GM18861 (cell line): Measurements from ENCODE around the gene DMGDH.

Experiments
- ATAC-seq: cut with Tn5 transposase; IDR thresholded peaks from one replicate; pipeline ENCODE4 v1.9.1; 2021; ENCODE audit not compliant: unreplicated experiment

Gene DMGDH

DNA sequence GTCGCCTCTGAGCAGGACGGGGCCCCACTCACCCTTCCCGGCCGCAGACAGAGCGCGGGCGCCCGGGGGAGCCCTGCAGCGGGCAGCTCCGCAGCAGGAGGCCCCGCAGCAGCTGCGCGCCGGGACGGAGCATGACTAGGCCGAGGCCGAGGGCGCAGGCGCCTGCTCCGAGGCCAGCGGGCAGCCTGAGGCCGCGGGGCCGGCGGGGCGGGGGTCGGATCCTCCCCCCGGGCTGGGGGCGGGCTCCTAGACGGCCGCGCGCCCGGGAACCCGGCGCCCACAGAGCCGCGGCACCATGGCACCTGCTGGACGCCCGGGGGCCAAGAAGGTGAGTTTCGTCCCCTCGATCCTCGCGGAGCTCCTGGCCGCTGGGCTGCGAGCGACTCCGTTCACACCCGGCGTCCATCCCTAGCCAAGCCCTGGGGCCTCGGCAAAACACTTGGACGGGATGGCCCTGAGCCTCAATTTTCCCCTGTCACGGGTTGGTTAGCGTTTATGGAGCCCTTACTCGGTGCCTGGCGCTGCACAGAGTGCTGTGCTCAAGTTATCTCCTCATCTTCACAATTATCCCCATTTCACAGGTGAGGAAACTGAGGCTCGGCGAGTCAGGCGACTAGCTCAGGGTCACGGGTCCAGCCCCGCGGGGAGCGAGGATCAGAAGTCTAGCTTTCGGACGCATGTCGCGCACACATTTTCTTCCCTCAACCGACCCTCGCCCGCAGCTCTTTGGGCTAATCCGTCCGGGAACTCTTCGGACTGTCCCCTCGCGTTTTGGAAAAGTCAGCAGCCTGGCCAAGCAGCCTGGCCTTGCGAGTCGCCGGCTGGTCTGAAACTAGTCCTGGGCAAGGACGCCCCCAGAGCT lies at the start of gene DMGDH, which contains the start of gene BHMT2:
DMGDH (minus strand) TSS at position 187 of the 862 bp plus-strand sequence; CDS start at position 133, 54 bp downstream.
BHMT2 (plus strand) TSS at position 280 of the 862 bp plus-strand sequence; CDS start at position 296, 16 bp downstream.
- no peak for ATAC-seq

DNA sequence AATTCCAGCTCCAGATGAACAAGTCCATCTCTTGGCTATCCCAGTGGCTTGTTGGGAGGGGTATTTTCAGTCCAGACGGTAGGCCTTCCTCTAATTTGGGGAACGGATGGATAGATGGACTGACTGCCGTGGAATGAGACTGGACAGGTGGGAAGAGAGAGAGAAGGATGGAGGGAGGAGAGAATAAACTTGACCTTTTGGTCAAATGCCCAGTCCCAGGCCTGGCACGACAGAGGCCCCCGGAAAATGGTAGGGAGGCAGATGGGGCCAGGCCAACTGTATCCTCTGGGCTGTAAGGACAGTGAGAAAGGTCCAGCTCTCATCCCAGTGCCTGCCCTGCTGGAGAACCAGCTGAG lies 43.2 kb upstream of the DMGDH start:
- no peak for ATAC-seq

DNA sequence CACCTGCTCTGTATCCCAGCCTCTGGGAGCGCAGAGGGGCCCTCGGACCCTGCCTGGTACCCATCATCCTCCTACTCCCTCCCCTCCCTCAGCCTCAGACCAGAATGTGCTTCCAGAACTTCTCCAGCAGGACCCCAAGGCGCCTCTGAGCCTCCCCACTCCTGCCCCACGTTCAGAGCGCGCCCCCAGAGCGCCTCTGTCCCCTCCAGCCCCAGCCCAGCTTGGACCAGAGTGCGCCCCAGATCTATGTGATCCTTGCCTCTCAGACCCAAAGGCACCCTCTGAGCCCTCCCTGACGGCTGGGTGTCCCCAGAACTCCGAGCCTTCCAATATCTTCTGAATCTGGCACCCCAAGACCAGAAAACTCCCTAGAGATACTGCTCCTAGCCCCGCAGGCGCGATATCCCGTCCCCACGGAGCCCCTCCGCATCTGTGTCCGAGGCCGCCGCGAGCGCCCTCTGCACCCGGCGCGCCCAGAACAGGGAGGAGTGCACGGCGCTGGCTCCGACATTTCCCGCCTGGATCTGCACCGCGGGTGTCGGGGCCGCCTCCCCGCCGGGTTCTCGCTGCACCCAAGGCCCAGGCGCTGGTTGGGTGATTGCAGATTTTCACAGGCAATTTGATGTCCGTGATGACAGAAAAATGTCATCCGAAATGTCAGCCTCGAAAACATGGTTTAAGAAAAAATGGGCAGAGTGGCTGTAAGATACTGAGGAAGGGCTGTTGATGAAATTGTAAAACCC lies 42.7 kb upstream of the DMGDH start:
- ATAC-seq, result no peak

- ATAC-seq, result no peak
Observed at GRCh38 chr5:79111387-79111959, 42.0 kb upstream of the DMGDH start, which contains the start of gene BHMT. Gene BHMT (plus strand): TSS chr5:79111809. CDS start chr5:79111886, 77 bp downstream.

DNA sequence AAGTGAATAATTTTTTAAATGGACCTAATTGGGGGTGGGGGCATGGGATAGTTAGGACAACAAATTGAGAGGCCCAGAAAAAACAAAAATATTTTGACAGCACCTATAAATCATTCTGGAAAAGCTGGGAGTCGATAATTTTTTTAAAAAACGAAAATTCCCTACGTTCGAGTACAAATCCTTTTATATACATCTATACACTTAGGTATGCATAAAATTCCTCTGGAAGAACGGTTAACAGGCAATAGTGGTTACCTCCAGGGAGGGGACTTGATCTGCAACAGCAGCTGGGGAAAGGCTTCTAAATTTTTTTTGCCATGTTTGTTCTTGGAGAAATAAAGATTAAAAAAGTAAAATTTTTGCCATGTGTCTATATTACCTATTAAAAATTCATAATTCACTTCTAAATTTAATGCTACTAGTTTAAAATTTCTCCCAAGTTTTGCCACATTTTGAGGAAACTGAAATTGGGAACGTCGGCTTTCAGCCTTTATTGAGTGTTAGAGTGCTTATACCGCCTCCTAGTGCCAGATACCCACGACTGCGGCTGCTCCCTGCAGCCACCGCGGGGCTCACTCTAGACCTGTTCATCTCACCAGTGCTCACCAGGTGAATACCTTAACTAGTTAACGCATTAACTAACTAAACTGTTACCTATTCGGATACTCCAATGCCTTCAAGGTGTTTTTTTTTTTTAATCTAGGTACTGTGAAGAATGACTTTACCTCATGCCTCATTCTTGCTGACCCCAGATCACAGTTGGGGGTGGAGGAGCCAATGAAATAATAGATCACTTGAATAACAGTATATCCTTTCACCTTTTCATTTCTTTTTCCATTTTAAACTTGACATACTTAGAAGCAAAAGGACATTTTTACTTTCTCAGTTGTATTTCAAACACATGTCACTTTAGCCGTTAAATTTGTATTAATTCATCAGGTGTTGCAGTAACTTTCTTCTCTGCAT lies 40.3 kb upstream of the DMGDH start:
- no peak for ATAC-seq

GRCh38 chr5:79108792-79109191 lies 39.3 kb upstream of the DMGDH start:
- ATAC-seq, result no peak

- no peak for ATAC-seq
Observed at GRCh38 chr5:79108086-79108485, 38.6 kb upstream of the DMGDH start.

GRCh38 chr5:79107020-79107796 lies 37.7 kb upstream of the DMGDH start:
- no peak for ATAC-seq

- ATAC-seq, result no peak
Observed at GRCh38 chr5:79105868-79106267, 36.4 kb upstream of the DMGDH start.

- no peak for ATAC-seq
Observed at GRCh38 chr5:79093762-79094161, 24.3 kb upstream of the DMGDH start.

DNA sequence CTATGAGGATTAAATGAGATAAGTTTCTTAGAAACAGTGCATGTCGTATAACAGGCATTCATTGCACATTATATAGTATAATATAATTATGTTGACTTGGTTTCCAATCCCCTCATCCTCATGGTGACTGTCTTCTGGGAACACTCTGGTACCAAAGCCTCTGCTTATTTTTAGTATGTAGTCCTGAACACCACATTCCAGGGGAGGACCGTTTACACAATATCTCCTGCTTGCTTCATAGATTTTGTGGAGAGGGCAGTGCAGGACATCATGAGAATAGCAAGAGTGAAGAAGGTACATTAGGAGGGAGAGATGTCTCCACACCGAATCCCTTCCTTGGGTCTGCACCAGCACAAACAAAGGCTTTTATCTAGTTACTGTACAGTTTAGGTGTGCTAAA lies 21.6 kb upstream of the DMGDH start:
- ATAC-seq, result no peak

GRCh38 chr5:79088507-79088906 lies 19.0 kb upstream of the DMGDH start:
- ATAC-seq, result no peak

DNA sequence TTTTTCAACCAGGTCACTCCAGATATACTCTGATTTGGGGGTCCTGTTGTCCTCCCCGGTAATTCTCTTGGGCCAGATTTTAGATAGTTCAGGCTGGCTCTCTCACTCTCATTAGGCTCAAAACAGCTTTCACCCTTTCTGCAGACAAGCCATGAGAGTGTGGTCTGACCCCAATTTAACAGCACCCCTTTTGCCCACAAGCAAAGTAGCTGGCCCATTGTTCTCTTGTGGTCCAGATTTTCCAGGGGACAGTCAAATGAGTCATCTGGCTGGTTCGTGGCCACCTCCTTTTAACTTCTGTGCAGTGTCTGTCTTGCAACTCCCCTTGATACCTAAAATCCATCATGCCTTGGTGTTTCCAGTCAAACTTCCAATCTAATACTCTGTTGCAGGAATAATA lies 16.6 kb upstream of the DMGDH start:
- ATAC-seq, result no peak

GRCh38 chr5:79081779-79082178 lies 12.3 kb upstream of the DMGDH start:
- no peak for ATAC-seq

- ATAC-seq, result no peak
Observed at GRCh38 chr5:79080804-79081203, 11.3 kb upstream of the DMGDH start.

GRCh38 chr5:79077680-79078365 lies 8.3 kb upstream of the DMGDH start:
- ATAC-seq, result no peak

DNA sequence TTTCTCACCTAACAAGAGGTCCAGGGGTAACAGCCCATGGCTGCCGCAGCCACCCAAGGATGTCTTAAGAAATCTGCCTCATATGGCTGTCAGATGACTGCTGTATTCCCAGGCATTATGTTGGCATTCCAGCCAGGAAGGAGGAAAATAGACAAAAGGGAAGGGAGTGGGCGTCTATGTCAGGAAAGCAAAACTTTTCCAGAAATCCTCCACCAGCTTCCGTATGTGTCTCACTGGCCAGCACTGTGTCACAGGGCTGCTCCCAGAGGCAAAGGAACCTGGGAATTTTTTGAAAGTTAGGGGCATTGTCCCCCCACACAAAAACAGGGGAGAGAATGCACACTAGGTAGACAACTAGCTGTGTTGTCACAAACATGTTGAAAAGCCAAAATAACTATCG lies 7.3 kb upstream of the DMGDH start:
- no peak for ATAC-seq

DNA sequence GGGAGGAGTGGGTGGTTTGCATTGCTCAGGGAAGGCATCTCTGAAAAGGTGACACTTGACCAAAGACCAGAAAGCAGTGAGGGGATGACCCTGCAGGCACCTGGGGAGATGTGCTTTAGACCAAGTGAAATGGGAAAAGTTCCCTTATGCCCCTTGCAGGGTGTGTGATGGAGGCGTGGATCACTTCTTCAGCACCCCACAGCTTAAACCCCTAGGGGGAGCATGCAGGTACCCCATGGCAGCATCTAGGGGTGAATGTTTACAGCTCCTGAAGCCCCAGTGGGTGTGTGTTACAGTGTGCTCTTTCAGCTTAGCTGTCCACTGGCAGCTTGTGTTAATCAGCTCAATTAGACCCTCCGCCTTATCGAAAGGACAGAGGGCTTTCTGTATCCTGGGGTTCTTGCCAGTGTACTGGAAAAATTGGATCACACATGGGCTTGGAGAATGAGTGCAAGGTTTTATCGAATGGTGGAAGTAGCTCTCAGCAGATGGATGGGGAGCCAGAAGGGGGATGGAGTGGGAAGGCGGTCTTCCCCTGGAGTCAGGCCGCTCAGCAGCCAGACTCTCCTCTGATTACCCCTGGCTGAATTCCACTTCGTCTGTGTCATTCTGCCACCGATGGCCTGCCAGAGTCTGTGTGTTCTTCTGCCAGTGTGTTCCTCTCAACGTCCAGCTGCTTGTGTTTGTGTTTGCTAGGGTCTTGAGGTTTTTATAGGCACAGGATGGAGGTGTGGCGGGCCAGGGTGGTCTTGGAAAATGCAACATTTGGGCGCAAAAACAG lies 6.4 kb upstream of the DMGDH start:
- ATAC-seq, result no peak
